Rectal smooth muscle tissue (tissue), 1 donor: ENCODE data around the gene INO80B.
"Not testable (repeated sequence)": the region's sequence is repeated elsewhere in the genome, so short reads cannot be mapped to it uniquely, and the experiment has no call there.

ENCODE experiments used
- H3K27ac ChIP-seq: one replicate; pipeline ENCODE4 v1.7.0; 2013; ENCODE audit warnings: low read depth, low read length, inconsistent platforms
- H3K27me3 ChIP-seq: one replicate; pipeline ENCODE4 v1.7.0; 2013; ENCODE audit warnings: low read length; ENCODE audit not compliant: control insufficient read depth, insufficient read depth
- H3K36me3 ChIP-seq: one replicate; pipeline ENCODE4 v1.7.0; 2013; ENCODE audit warnings: low read length; ENCODE audit not compliant: control insufficient read depth, insufficient read depth
- H3K4me1 ChIP-seq: one replicate; pipeline ENCODE4 v1.7.0; 2013; ENCODE audit warnings: low read length; ENCODE audit not compliant: control insufficient read depth, insufficient read depth
- H3K4me3 ChIP-seq: one replicate; pipeline ENCODE4 v1.7.0; 2013; ENCODE audit warnings: low read length
- H3K9ac ChIP-seq: one replicate; pipeline ENCODE4 v1.7.0; 2013; ENCODE audit warnings: low read length

INO80B gene

DNA sequence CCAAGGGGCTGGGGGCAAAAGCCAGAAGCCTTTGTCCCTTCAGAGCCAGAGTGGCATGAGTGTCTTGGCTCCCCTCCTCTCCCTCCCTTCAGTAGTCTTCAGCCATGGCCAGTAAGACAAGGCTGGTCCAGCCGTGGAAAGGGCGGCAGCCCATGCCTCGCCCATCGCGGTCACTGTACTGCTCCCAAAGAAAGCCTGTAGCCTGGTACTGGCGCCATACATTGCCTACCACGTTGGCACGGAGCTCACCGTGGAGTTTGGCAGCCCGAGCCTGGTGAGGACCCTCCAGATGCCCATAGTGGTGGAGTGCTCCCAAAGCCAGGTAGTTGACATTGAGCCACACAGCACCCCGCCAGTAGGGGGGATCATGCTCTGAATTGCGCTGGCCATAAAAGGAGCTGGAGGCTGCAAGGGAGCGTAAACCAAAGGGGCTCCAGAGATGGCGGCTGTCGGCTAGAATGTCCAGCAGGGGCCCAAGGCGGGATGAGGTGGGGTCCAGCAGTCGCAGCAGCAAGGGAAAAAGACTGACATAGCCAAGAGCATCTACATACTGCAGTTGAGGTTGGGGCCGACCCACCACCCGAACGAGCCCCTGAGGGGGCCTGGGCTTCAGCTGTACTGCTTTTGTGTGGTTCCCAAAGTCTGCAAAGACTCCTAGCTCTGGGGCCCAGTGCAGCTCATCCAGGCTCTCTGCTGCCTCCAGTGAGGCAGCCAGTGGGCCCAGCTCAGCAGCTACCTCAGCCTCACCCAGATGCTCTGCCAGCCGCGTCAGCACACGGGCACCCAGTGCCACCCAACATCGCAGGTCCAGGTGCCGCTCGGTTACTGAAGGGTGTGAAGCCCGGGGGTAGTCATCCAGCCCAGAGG is 6.5 kb downstream of the INO80B start:
- H3K4me1 ChIP-seq, result peaks cover 16% of the 10 kb centered on the region
- no peak overlapping the region for H3K4me3 ChIP-seq
- no peaks in the 10 kb centered on the region for H3K27me3 ChIP-seq
- no peak overlapping the region for H3K9ac ChIP-seq
- no peak overlapping the region for H3K27ac ChIP-seq
- peaks cover 14% of the 10 kb centered on the region for H3K36me3 ChIP-seq

DNA sequence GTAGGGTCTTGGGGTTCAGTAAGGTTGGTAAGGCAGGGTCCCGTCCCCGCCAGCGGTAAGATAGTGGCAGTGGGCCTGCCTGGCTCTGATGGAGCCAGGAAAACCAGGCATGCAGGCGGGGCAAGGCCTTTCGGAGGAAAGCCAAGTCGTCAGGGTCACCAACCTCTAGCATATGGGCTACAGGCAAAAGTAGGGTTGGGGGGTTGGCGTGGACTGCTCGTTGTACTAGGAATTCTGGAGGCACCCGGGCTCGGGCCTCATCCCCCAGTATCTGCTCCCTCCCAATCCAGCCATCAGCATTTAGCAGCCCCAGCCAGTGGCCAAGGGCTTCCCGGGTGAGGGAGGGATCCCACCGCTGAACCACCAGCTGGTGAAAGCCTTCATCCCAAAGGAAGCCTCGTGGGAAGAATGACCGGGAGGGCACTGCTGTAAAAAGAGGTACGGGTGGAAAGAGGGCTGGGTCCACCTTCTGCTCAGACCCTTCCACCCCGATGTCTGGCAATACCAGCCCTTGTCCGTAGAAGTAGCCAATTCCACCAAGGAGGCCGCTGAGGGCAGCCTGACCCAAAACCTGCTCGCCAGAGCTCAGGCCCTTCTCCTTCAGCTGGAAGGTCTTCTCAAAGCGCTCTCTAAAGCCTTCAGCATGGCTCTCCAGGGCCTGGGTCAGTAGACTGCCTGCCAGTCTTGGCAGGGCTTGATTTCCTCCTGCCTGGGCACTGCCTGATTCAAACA is 7.3 kb downstream of the INO80B start:
- no peak overlapping the region for H3K4me3 ChIP-seq
- H3K36me3 ChIP-seq, result peaks cover 14% of the 10 kb centered on the region
- no peaks in the 10 kb centered on the region for H3K27me3 ChIP-seq
- no peak overlapping the region for H3K9ac ChIP-seq
- peaks cover 9% of the 10 kb centered on the region for H3K4me1 ChIP-seq
- no peak overlapping the region for H3K27ac ChIP-seq

- Histone ChIP-seq H3K4me1 (peaks cover 9% of the 10 kb centered on the region), H3K27ac (no peak overlapping the region), H3K4me3 (no peak overlapping the region)
Measured at GRCh38 chr2:74462786-74463105, 7.9 kb downstream of the INO80B start.

DNA sequence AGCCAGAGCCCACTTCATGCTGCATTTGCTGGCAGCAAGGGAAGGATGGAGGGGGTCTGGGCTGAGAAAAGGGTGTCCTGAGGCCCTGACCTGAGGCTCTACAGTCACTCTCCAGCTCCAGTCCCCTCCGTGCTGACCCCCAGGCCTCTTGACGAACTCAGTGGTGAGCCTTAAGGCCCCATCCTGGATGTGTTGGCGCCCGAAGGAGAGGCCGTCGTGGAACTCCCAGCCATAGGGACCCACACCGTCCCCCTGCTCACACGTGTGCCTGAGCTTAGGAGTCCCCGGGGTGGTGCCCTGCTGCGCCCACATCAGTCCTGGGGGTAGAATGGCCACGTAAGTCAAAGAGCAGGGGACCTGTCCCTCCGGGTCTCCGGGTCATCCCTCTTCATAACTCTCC is 9.5 kb downstream of the INO80B start:
- Histone ChIP-seq H3K9ac (peak overlapping the region; percentile 83), H3K27me3 (no peaks in the 10 kb centered on the region), H3K4me3 (peak overlapping the region; percentile 86), H3K36me3 (peaks cover 14% of the 10 kb centered on the region), H3K27ac (peak overlapping the region; percentile 68), H3K4me1 (peaks cover 6% of the 10 kb centered on the region)

More at GRCh38 chr2:74462786-74463105, 7.9 kb downstream of the INO80B start:
- Histone ChIP-seq H3K9ac (no peak overlapping the region), H3K27me3 (no peaks in the 10 kb centered on the region), H3K36me3 (peaks cover 14% of the 10 kb centered on the region)

DNA sequence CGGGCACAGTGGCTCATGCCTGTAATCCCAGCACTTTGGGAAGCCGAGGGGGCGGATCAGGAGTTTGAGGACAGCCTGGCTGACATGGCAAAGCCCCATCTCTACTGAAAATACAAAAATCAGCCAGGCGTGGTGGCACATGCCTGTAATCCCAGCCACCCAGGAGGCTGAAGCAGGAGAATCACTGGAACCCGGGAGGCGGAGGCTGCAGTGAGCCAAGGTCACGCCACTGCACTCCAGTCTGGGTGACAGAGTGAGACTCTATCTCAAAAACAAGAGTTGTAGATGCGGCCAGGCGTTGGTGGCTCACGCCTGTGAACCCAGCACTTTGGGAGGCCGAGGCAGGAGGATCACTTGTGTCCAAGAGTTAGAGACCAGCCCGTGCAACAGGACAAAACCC is 15.9 kb downstream of the INO80B start:
- H3K4me3 ChIP-seq, H3K4me1 ChIP-seq, H3K27ac ChIP-seq, H3K27me3 ChIP-seq, H3K9ac ChIP-seq: not testable (repeated sequence)
- H3K36me3 ChIP-seq, result peaks cover 11% of the 10 kb centered on the region

DNA sequence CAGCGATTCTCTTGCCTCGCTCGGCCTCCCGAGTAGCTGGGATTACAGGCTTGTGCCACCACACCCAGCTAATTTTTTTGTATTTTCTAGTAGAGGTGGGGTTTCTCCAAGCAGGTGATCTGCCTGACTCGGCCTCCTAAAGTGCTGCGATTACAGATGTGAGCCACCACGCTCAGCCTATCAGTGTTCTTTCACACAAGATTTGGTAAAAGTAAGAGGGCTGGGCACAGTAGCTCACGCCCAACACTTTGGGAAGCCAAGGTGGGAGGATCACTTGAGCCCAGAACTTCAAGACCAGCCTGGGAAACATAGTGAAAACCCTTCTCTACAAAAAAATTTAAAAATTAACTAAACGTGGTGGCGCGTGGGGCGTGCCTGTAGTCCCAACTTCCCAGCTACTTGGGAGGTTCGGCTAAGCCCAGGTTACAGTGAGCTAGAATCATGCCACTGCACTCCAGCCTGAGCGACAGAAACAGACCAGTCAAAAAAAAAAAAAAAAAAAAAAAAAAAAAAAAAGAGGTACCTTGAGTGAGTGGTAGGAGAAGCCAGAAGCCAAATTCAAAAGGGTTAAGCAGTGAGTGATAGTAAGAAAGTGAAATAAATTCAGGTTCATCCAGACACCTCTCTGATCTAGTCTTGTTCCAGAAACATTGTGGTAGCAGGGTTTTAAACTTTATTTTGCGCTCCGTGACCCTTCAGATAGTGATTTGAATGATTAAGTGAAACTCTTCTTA is 16.6 kb downstream of the INO80B start:
- peak overlapping the region; percentile 91 for H3K27ac ChIP-seq
- no peaks in the 10 kb centered on the region for H3K27me3 ChIP-seq

GRCh38 chr2:74472086-74472944 is 17.4 kb downstream of the INO80B start, which contains the start of gene MRPL53:
TSS of gene MRPL53 (minus strand) at chr2:74472680. CDS start at chr2:74472660, 20 bp downstream.
- Histone ChIP-seq H3K4me1 (peaks cover 9% of the 10 kb centered on the region), H3K9ac (peak within 1 kb of the TSS; percentile 36), H3K27me3 (no peaks in the 10 kb centered on the region), H3K4me3 (peak within 1 kb of the TSS; percentile 97), H3K36me3 (peaks cover 13% of the 10 kb centered on the region), H3K27ac (peak within 1 kb of the TSS; percentile 91)

More for the DNA sequence above, 16.6 kb downstream of the INO80B start:
- H3K36me3 ChIP-seq, result peaks cover 11% of the 10 kb centered on the region
- H3K4me3 ChIP-seq, result peak overlapping the region; percentile 97
- peaks cover 9% of the 10 kb centered on the region for H3K4me1 ChIP-seq
- peak overlapping the region; percentile 36 for H3K9ac ChIP-seq

GRCh38 chr2:74472945-74473258 is 18.0 kb downstream of the INO80B start:
- peak overlapping the region; percentile 36 for H3K9ac ChIP-seq
- peak overlapping the region; percentile 97 for H3K4me3 ChIP-seq
- H3K27ac ChIP-seq, result peak overlapping the region; percentile 91

GRCh38 chr2:74474481-74474880 is 19.6 kb downstream of the INO80B start:
- Histone ChIP-seq H3K4me1 (peaks cover 9% of the 10 kb centered on the region), H3K27ac (no peak overlapping the region), H3K36me3 (peaks cover 16% of the 10 kb centered on the region)

More at GRCh38 chr2:74472945-74473258, 18.0 kb downstream of the INO80B start:
- Histone ChIP-seq H3K36me3 (peaks cover 16% of the 10 kb centered on the region), H3K4me1 (peaks cover 9% of the 10 kb centered on the region), H3K27me3 (no peaks in the 10 kb centered on the region)

DNA sequence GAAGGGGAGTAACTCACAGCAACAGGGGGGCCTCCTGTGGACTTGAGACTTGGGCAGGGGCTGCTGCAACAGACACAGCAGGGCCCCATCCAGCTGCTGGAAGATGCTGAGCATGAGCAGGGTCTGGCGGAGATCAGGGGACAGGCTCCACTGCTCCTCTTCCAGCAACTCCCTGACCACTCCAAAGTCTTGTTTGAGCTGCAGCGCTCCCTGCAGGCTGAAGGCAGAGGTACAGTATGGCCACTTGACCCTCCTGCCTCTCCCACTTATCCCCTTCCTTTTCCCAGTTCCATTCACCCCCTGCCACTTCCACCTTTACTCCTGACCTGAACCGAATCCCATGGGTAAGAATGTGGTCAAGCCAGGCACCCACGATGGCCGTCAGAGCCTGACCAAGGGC is 20.0 kb downstream of the INO80B start:
- Histone ChIP-seq H3K9ac (no peak overlapping the region), H3K36me3 (peaks cover 16% of the 10 kb centered on the region), H3K27me3 (no peaks in the 10 kb centered on the region), H3K4me3 (no peak overlapping the region), H3K4me1 (peaks cover 9% of the 10 kb centered on the region), H3K27ac (no peak overlapping the region)

More at GRCh38 chr2:74474481-74474880, 19.6 kb downstream of the INO80B start:
- Histone ChIP-seq H3K27me3 (no peaks in the 10 kb centered on the region), H3K9ac (no peak overlapping the region), H3K4me3 (no peak overlapping the region)

DNA sequence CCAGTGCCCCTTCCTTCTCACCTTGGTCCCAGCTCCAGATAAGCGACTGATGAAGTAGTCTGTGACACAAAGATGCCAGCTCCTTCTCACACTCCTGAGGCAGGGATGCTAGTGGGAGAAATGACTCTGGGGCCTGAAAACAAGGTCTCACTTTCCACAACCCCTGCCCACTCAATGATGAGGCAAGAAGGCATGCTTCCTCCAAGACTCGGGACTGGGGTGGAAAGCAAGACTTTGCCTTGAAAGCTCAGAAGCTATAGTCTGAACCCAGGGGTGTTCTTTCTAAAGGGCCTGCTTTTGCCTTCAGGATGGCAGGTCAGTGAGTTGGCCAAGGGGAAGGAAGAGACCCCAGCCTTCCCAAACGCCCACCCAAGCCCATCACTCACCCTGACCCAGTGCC is 26.5 kb downstream of the INO80B start:
- no peak overlapping the region for H3K27ac ChIP-seq
- peak overlapping the region; percentile 78 for H3K9ac ChIP-seq
- peaks cover 5% of the 10 kb centered on the region for H3K36me3 ChIP-seq
- no peaks in the 10 kb centered on the region for H3K27me3 ChIP-seq
- H3K4me1 ChIP-seq, result peaks cover 18% of the 10 kb centered on the region
- peak overlapping the region; percentile 91 for H3K4me3 ChIP-seq
